GM19467 (cell line): ENCODE measurements around the gene GAB1.

ENCODE experiments used
- ATAC-seq: cut with Tn5 transposase; IDR thresholded peaks from one replicate; pipeline ENCODE4 v1.9.1; 2021; ENCODE audit warnings: mild to moderate bottlenecking, moderate library complexity; ENCODE audit not compliant: unreplicated experiment

Gene GAB1

DNA sequence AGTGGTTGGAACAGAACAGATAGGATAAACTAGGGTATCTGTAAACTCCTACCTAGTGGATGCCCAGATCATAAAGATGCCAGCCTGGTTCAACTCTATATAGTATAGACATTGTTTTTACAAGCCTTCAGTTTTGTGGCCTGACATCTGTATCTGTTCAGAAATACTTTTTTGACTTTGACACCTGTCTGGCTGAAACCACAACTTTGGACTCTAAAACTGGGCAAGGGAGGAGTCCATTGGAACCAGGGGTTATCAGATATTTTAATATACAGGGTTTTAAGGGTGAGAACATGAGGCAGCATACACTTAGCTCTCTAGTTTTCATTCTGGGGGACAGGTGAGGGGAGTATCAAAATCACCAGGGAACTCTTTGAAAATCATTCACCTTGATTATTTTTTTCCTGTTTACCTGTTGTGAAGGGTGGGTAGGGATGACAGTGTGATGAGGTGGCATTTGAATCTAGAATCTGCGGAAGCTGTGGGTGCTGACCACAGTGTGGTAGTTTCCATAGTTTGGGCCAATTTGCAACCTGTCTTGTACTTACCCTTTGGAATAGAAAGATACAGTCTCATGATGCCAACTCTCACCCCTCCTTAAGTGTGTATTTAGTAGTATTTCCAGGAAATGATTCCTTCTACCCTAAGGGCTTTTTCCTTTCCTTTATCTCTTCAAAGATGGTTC lies 20.6 kb downstream of the GAB1 start:
- no peak for ATAC-seq

DNA sequence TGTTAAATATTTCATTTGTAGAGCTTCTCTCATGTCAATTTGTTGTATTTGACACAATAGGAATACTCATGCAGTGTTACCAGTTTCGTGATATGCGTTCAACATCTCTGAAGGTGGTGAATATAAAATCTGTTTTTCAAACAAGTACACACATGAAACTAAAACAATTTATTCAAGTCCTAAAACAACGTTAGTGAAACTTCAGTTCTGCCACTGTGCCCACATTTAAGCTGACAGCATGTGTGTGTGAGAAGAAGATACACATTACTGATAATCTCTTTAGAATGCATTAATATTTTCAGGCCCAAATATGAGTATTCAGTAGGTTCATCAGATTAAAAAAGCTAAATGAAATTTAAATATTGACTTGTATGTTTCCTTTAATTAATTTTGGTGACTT lies 21.7 kb downstream of the GAB1 start:
- ATAC-seq = no peak

DNA sequence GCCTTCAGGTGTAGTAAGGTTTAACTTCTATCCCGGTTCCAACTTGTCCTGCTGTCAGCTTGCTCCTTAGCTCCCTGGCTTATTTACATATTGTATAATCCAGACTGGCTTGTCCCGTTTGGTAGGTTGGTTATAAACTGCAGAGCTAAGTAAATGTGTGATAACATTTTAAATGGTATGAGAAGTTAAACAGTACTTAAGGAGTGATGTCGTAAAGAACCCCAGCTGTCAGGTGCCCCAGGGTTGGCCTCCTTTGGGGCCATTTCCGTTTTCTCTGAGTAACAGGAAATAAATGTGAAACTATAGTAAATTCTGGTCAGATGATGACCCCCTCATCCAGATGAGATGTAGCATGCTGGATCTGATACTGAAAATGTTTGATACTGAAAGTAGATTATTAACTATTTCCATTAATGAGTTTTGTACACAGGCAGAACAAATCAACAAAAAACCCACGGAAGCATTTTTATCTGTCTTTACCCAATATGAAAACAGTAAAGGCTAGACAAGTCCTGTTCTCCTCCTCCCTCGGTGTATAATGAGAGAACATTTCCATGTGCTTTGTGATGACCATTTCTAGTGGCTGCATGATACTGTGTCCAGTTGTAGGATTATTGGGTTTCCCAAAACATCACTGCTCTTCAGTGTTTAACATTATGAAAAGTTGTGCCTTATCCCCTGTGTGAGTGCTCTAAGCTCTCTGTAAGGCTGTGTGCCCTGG lies 22.4 kb downstream of the GAB1 start:
- peak; percentile 86 for ATAC-seq

DNA sequence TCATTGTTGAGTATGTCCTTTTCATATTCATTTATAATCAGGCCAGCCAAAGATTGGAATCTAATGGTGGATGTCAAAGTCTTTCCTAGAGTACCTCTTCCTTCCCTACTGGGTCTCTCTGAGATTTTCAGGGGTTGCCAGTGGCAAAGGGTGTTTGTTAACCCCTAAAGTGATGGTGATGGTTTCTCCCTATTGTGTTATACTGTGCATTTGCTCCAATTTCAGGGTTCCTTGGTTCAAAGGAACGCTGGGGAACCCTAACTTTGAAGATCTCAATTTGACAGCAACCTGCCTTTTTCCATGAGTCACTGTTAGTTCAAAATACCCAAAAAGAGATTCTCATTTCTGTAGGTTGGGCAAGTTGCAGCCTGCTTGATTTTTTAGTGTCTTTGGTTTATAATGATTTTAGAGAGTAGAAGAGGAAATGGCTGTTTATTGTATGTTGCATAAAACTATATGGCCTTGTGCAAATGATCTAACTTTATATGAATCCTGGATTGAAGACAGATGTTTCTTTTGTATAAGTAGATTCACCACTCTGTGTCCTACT lies 23.0 kb downstream of the GAB1 start:
- no peak for ATAC-seq

GRCh38 chr4:143360838-143361625 lies 24.4 kb downstream of the GAB1 start:
- no peak for ATAC-seq

DNA sequence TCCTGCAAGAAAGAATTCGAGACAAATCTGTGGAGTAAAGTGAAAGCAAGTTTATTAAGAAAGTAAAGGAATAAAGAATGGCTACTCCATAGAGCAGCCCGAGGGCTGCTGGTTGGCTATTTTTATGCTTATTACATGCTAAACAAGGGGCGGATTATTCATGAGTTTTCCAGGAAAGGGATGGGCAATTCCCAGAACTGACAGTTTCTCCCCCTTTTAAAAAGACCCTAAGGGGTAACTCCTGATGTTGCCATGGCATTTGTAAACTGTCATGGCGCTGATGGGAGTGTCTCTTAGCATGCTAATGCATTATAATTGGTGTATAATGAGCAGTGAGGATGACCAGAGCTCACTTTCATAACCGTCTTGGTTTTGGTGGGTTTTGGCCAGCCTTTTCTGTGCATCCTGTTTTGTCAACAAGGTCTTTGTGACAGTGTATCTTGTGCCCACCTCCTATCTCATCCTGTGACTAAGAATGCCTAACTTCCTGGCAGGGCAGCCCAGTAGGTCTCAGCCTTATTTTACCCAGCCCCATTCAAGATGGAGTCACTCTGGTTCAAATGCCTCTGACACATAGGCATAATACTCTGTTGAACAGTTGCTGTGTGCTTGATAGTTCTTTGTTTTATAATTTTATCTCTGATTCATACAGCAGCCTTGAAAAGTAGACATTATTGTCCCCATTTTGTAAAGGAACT lies 25.8 kb downstream of the GAB1 start:
- ATAC-seq = no peak

DNA sequence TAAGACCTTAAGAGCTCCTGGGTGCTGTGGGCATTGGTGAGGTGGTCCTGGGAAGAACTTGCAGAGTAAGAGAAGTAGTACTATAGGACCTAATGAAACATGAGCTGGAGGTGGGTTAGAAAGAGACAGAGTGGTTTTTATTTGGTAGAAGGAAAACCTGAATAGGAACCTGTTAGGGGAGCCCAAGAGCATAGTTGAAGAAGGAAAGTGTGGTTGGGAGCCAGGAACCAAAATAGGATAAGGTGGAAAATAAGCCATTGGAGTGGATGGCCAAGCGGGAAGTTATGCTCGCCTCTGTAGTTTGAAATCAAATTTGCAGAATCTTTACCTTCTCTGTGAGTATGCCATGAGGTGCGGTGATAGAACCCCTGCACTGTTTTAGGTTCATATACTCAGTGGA lies 26.7 kb downstream of the GAB1 start:
- no peak for ATAC-seq

GRCh38 chr4:143364063-143364462 lies 27.4 kb downstream of the GAB1 start:
- ATAC-seq = no peak

- ATAC-seq = no peak
Measured at GRCh38 chr4:143367863-143368262, 31.2 kb downstream of the GAB1 start.

DNA sequence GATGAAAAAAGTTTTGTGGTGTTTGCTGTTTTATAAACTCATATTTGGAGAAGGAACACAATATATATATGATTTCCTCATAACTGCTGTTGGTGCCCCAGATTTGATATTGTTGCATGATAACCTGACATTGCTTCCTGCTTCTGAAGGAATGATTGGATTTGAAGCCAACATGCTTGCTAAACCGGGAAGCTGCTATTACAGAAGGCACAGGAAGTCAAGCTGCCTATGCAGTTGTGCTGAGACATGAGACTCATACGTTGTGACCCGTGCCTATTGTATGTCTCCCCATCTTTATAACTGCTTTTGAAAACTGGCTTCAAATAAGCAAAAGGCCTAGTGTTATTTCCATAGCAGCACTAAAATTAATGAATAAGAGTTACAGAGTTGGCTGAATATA lies 32.9 kb downstream of the GAB1 start:
- ATAC-seq = no peak

- ATAC-seq = peak; percentile 43
Measured at GRCh38 chr4:143372093-143372915, 35.6 kb downstream of the GAB1 start.

- ATAC-seq = no peak
Measured at GRCh38 chr4:143374255-143374654, 37.6 kb downstream of the GAB1 start.

DNA sequence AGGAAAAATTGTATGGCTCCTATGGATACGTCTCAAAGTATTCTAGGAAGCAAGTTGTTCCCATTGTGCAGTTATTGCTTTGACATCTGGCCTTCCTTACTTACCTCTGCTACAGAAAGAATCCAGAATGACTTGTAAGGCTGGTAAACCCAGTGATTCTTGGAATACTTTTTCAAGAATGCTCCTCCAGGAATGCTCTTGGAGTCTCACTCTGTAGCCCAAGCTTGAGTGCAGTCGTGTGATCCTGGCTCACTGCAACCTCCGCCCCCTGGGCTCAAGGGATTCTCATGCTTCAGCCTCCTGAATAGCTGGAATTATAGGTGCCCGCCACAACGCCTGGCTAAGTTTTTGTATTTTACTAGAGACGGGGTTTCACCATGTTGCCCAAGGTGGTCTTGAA lies 38.1 kb downstream of the GAB1 start:
- no peak for ATAC-seq

DNA sequence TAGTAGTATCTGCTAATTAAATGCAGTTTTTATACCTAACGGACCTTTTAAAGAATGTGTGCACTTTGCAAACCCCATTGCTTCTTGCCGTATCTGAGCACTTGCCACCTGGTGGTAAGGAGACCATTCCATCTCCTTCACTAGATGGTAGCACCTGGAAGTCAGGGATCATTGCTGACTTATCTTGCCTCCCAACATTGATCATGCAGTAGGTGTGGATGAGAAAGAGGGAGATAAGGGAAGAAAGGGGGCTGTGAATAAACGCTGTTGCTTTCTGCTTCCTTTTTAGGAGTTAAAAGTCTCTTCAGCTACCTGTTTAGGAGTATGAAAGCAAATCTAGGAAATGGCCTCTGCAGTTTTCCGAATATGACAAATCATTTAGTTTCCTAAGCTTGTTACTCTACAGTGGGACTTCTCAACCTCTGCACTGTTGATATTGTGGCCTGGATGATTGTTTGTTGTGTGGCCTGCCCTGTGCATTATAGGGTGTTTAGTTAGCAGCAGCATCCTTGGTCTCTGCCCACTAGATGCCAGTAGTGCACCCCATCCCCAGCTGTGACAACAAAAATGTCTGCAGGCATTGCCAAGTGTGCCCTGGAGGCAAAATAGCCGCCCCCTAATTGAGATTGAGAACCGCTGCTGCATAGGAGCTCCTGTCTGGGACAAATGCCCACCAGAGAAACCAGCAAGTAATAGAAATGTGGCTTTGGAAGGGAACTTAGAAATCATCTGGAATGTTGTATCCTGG lies 38.8 kb downstream of the GAB1 start:
- peak; percentile 40 for ATAC-seq

DNA sequence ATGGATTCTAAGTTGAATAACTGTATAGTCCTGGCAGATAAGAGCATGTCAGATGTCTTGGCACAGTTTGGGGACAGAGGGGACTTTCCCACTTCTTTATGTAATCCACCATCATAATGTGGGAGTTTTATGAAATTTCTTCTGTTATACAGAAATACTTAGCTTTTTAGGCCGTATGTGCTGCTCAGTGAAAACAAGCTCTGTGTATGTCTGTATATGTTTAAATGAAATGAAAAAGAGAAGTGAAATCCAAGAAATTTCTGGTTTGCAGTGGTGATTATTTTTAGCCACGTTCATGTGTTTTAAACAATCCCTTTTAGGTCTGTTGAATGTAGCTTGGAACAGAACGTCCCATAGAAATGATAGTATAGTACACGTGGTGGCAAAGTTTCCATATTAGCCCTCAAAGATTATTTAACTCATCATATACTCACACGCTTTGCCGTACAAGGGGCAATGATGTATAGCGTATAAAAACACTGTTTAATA lies 41.0 kb downstream of the GAB1 start:
- ATAC-seq = peak; percentile 50

DNA sequence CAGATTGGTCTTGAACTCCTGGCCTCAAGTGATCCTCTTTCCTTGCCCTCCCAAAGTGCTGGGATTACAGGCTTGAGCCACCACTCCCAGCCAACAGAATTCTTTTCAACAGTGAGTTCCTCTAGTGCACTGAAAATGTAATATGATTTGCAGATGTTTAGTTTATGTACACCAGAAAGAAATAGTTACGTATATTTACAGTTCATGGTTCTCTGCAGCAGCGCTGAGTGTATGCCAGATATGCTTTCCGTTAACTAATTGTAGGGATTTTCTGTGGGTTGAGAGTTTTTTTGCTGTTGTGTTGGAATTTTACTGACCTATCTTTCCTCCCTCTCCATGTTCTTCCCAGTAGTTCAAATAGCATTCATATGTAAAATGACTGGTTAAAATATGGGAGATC lies 44.0 kb downstream of the GAB1 start:
- no peak for ATAC-seq

- ATAC-seq = peak; percentile 49
Measured at GRCh38 chr4:143381189-143382118, 44.8 kb downstream of the GAB1 start.

DNA sequence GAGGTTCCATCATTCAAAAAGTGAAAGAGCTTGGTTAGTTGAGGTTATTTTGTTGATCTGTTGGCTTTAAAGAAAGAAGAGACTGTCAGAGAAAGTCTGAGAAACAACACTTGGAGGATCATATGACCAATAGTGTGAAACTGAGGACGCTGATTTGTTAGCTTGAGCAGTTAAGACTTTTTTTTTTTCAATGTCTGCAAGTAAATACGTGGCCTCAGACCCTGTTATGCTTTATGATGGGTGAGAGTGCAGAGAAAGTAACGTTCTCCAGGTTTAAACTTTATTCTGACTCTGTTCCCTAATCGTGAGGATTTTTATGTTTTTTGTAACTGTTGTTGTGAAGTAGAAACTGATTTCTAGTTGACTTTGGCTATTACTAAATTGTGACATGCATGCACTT lies 45.9 kb downstream of the GAB1 start:
- ATAC-seq = no peak
